ENCODE data around the gene CNTFR.

- TF ChIP-seq CTCF (IDR thresholded peaks at IDR 0.05; ENCODE audit: insufficient read depth, low read length) (no peak), SPI1 (IDR thresholded peaks at IDR 0.05; ENCODE audit: borderline replicate concordance, low read depth) (no peak), GABPA (IDR thresholded peaks at IDR 0.05; ENCODE audit: low read depth) (no peak), REST (IDR thresholded peaks at IDR 0.05; ENCODE audit: insufficient replicate concordance, low read depth) (no peak), POLR2AphosphoS5 (IDR thresholded peaks at IDR 0.05; ENCODE audit: low read depth) (no peak)
Observed at GRCh38 chr9:34553511-34554021, 36.0 kb downstream of the CNTFR start.
